AG04450 (cell line): ENCODE data around the gene INPP5D. TPM values are rescaled to one million over a fixed set of nuclear protein-coding genes. Genes with fewer than 3 reads are reported as not detected.

ENCODE experiments used
- CTCF ChIA-PET: fragments of 300-600, 350-600 bp; formaldehyde crosslinking; extraction: SDS; loops from one replicate; lab custom pipeline; 2022; ENCODE audit warnings: antibody characterized with exemption, inconsistent platforms; lab: Charles Lee
- POLR2A ChIA-PET: fragments of 350-600 bp; formaldehyde crosslinking; extraction: SDS; loops from one replicate; lab custom pipeline; 2021; ENCODE audit warnings: antibody characterized with exemption, inconsistent platforms; lab: Yijun Ruan, JAX
- DNase-seq: peaks from one replicate; pipeline ENCODE4 v3.0.0-alpha.2; 2011; ENCODE audit warnings: low read depth, low spot score
- H3K27ac ChIP-seq: one replicate; pipeline ENCODE4 v1.5.1; 2012; ENCODE audit warnings: low read depth, low read length, control low read depth
- H3K27me3 ChIP-seq: one replicate; pipeline ENCODE4 v1.6.0; 2012; ENCODE audit warnings: low read length; ENCODE audit not compliant: control insufficient read depth, insufficient read depth
- H3K4me3 ChIP-seq: 2 replicates; pipeline ENCODE4 v1.5.1; 2011; ENCODE audit warnings: mild to moderate bottlenecking, low read depth, low read length, control low read depth
- H3K9me3 ChIP-seq: 2 replicates; pipeline ENCODE4 v1.5.1; 2012; ENCODE audit warnings: low read length; ENCODE audit not compliant: control insufficient read depth, insufficient read depth
- polyA plus RNA-seq: library from polyadenylated mRNA; depleted of rRNA; stranded (reverse); fragments of >200 nt; gene quantifications from 2 replicates; pipeline ENCODE4 v1.2.3, GENCODE V29; 2011; rRNA removed
- small RNA-seq: library from RNA; depleted of rRNA; stranded (forward); fragments of <200 nt; gene quantifications from one replicate; pipeline ENCODE3, GENCODE V24; 2012; ENCODE audit warnings: low read depth; ENCODE audit not compliant: insufficient read length
- TF ChIP-seq, protein P1 (sequence below): IDR thresholded peaks from 2 replicates; pipeline ENCODE4 v1.5.1; 2011; ENCODE audit warnings: low read depth, low read length, control low read depth, inconsistent platforms

The INPP5D gene
- polyA plus RNA-seq, 1 experiment, result 0.43 TPM

DNA sequence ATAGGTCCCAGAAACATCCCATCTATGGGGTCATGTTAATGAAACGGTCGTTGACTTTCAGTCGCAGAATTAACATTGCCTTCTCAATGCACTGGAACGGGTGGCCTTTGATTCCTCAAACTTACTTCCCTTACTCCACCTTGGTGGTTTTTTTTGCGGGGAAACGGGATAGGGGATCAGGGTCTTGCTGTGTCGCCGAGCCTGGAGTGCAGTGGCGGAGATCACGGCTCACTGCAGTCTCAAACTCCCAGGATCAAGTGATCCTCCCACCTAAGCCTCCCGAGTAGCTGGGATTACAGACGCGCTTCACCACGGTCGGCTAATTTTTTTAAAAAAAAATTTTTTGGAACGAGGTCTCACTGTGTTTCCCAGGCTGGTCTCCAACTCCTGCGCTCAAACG lies 192.1 kb downstream of the INPP5D start:
- POLR2A ChIA-PET, result interaction anchor here (0.6 kb wide), 1 partner anchor 8 kb away, joined by 4 read pairs; no protein-coding TSS in a partner anchor
- TF ChIP-seq, protein P1, sequence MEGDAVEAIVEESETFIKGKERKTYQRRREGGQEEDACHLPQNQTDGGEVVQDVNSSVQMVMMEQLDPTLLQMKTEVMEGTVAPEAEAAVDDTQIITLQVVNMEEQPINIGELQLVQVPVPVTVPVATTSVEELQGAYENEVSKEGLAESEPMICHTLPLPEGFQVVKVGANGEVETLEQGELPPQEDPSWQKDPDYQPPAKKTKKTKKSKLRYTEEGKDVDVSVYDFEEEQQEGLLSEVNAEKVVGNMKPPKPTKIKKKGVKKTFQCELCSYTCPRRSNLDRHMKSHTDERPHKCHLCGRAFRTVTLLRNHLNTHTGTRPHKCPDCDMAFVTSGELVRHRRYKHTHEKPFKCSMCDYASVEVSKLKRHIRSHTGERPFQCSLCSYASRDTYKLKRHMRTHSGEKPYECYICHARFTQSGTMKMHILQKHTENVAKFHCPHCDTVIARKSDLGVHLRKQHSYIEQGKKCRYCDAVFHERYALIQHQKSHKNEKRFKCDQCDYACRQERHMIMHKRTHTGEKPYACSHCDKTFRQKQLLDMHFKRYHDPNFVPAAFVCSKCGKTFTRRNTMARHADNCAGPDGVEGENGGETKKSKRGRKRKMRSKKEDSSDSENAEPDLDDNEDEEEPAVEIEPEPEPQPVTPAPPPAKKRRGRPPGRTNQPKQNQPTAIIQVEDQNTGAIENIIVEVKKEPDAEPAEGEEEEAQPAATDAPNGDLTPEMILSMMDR, result no peak
- H3K4me3 ChIP-seq, result peak overlapping the region; percentile 97
- no peak overlapping the region for H3K27ac ChIP-seq
- H3K27me3 ChIP-seq, result no peaks in the 10 kb centered on the region
- H3K9me3 ChIP-seq, result peaks cover 2% of the 10 kb centered on the region; the same call in 1 of the 2 replicates
- CTCF ChIA-PET, result interaction anchor here (1.0 to 5.2 kb wide), 5 partner anchors 14 to 618 kb away, joined by 3 to 68 read pairs (median 5); no protein-coding TSS in a partner anchor
- no peak for DNase-seq

DNA sequence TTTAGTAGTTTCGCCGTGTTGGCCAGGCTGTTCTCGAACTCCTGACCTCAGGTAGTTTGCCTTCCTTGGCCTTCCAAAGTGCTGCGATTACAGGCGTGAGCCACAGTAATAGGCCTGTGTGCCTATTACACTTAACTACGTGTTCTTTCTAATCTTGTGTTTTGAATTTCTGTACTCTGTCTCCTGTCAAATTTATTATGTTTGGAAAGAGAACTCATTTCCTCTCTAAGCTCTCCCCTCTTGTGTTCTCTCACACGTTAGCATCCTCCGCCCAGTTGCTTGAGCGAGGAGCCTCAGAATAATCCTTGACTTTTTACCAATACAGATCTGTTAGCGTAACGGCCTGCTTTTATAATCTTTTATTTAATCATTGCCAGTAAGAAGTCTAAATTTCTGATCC lies 195.0 kb downstream of the INPP5D start:
- ChIA-PET CTCF (interaction anchor here (0.8 to 1.8 kb wide), 2 partner anchors 99 to 188 kb away, joined by 4 to 5 read pairs; partner anchors contain the start of gene DGKD), POLR2A (no interaction called here)
- H3K9me3 ChIP-seq, result peaks cover 2% of the 10 kb centered on the region; the same call in 1 of the 2 replicates
- no peak overlapping the region for H3K4me3 ChIP-seq
- no peak for DNase-seq
- H3K27ac ChIP-seq, result no peak overlapping the region
- no peaks in the 10 kb centered on the region for H3K27me3 ChIP-seq
- TF ChIP-seq, protein P1, result no peak

DNA sequence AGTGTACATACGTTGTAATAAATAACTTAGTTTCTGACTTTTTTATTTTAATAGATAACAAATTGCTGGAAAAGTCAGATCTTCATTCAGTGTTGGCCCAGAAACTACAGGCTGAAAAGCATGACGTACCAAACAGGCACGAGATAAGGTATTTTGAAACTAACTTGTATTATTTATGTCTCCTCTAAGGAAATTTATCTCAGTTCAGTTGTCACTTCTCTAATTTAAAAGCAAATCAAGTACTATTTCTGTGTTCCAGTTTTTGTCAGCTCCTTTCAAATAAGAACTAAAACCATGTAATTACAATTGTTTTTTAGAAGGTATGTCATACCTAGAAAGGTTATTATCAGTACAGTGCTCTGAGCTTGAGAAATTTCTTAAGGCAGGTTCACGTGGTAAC lies 195.9 kb downstream of the INPP5D start:
- Histone ChIP-seq H3K27me3 (no peaks in the 10 kb centered on the region), H3K4me3 (no peak overlapping the region), H3K9me3 (peaks cover 2% of the 10 kb centered on the region; the same call in 1 of the 2 replicates), H3K27ac (no peak overlapping the region)
- ChIA-PET CTCF (interaction anchor here (0.7 kb wide), 2 partner anchors 12 to 403 kb away, joined by 3 read pairs; no protein-coding TSS in a partner anchor), POLR2A (no interaction called here)
- TF ChIP-seq, protein P1, result no peak
- DNase-seq, result no peak

Small RNA genes within 50 kb of the gene (small RNA-seq; reads per million reads assigned to genes)
- not detected for gene RN7SL32P

Other genes starting within 250 kb of the INPP5D start
- gene SNORC, start 190.1 kb upstream of the INPP5D start, polyA plus RNA-seq, result 0.48 and 0.78 TPM in 2 replicates
- 0.07 and 0.10 TPM in 2 replicates for gene NGEF, start 47.1 kb upstream of the INPP5D start, polyA plus RNA-seq
- gene NEU2, start 27.7 kb upstream of the INPP5D start, polyA plus RNA-seq, result not detected in 2 replicates
- 28.3 and 32.8 TPM in 2 replicates for gene ATG16L1, start 191.3 kb downstream of the INPP5D start, polyA plus RNA-seq
- not detected in 2 replicates for gene SAG, start 247.5 kb downstream of the INPP5D start, polyA plus RNA-seq